SKM-1 treated with dmso at 0.1 percent for 144 hours (cell line): Measurements from ENCODE around the gene ROCK2.
"Not testable (repeated sequence)": the region's sequence is repeated elsewhere in the genome, so short reads cannot be mapped to it uniquely, and the experiment has no call there.

ENCODE experiments used
- DNase-seq: peaks from one replicate; lab custom pipeline; 2025; ENCODE audit not compliant: unreplicated experiment; lab: John Stamatoyannopoulos, UW

Gene ROCK2

GRCh38 chr2:11241412-11242203, 102.8 kb downstream of the ROCK2 start:
- no peak for DNase-seq

- no peak for DNase-seq
These were observed 104.6 kb downstream of the ROCK2 start for GRCh38 chr2:11239666-11240462.

GRCh38 chr2:11239147-11239546, 105.3 kb downstream of the ROCK2 start:
- no peak for DNase-seq

- DNase-seq, result no peak
These were observed 107.3 kb downstream of the ROCK2 start for GRCh38 chr2:11237122-11237521.

- DNase-seq, result no peak
These were observed 108.1 kb downstream of the ROCK2 start for GRCh38 chr2:11236335-11236734.

- DNase-seq, result no peak
These were observed 108.9 kb downstream of the ROCK2 start for GRCh38 chr2:11235583-11235982.

GRCh38 chr2:11234309-11234708, 110.1 kb downstream of the ROCK2 start:
- no peak for DNase-seq

GRCh38 chr2:11231193-11231592, 113.2 kb downstream of the ROCK2 start:
- DNase-seq, result not testable (repeated sequence)

- no peak for DNase-seq
These were observed 115.7 kb downstream of the ROCK2 start for GRCh38 chr2:11228692-11229091.

- DNase-seq, result no peak
These were observed 116.8 kb downstream of the ROCK2 start for GRCh38 chr2:11227595-11227994.

GRCh38 chr2:11224887-11225286, 119.5 kb downstream of the ROCK2 start:
- no peak for DNase-seq

GRCh38 chr2:11222845-11223244, 121.6 kb downstream of the ROCK2 start:
- DNase-seq, result no peak

GRCh38 chr2:11220445-11220844, 124.0 kb downstream of the ROCK2 start:
- no peak for DNase-seq

- DNase-seq, result no peak
These were observed 129.0 kb downstream of the ROCK2 start for GRCh38 chr2:11215407-11215806.

- DNase-seq, result no peak
These were observed 129.7 kb downstream of the ROCK2 start for GRCh38 chr2:11214770-11215169.

- no peak for DNase-seq
These were observed 130.5 kb downstream of the ROCK2 start for GRCh38 chr2:11213975-11214374.

GRCh38 chr2:11213090-11213638, 131.3 kb downstream of the ROCK2 start:
- DNase-seq, result no peak

- no peak for DNase-seq
These were observed 131.8 kb downstream of the ROCK2 start for GRCh38 chr2:11212645-11213044.

- DNase-seq, result no peak
These were observed 136.4 kb downstream of the ROCK2 start for GRCh38 chr2:11208083-11208482.

GRCh38 chr2:11203480-11203879, 141.0 kb downstream of the ROCK2 start:
- DNase-seq, result no peak

- no peak for DNase-seq
These were observed 142.5 kb downstream of the ROCK2 start for GRCh38 chr2:11201969-11202368.

- DNase-seq, result no peak
These were observed 143.8 kb downstream of the ROCK2 start for GRCh38 chr2:11200651-11201050.
